ENCODE results near the gene PTPRG.

GRCh38 chr3:61617041-61617440 is 55.7 kb downstream of the PTPRG start:
- TF ChIP-seq, protein P1, sequence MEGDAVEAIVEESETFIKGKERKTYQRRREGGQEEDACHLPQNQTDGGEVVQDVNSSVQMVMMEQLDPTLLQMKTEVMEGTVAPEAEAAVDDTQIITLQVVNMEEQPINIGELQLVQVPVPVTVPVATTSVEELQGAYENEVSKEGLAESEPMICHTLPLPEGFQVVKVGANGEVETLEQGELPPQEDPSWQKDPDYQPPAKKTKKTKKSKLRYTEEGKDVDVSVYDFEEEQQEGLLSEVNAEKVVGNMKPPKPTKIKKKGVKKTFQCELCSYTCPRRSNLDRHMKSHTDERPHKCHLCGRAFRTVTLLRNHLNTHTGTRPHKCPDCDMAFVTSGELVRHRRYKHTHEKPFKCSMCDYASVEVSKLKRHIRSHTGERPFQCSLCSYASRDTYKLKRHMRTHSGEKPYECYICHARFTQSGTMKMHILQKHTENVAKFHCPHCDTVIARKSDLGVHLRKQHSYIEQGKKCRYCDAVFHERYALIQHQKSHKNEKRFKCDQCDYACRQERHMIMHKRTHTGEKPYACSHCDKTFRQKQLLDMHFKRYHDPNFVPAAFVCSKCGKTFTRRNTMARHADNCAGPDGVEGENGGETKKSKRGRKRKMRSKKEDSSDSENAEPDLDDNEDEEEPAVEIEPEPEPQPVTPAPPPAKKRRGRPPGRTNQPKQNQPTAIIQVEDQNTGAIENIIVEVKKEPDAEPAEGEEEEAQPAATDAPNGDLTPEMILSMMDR (conservative IDR thresholded peaks at IDR 0.05; ENCODE audit: low read length), result no peak
- TF ChIP-seq EZH2phosphoT487 (IDR thresholded peaks at IDR 0.05; ENCODE audit: borderline replicate concordance, low read depth, low read length), result no peak
